Stomach (tissue), 4 donors: ENCODE data around the gene CCDC134.

Source experiments
- POLR2AphosphoS5 ChIP-seq, 3 donors: sonication (generic); formaldehyde crosslinking; IDR thresholded peaks; one replicate each; pipeline ENCODE4 v1.6.1; 2016; ENCODE audit warnings: antibody characterized with exemption in 3 of 3
- TF ChIP-seq, protein P1 (sequence below), 7 experiments: fragments of 450-650 bp in 4 of 7; fragments of 200-600 bp in 3 of 7; sonication (generic) in 3 of 7; IDR thresholded peaks; one replicate each; pipeline ENCODE4 v1.5.1; 2016 to 2019; ENCODE audit warnings: antibody characterized with exemption in 7 of 7, control low read depth in 2 of 7, mild to moderate bottlenecking in 1 of 7

DNA sequence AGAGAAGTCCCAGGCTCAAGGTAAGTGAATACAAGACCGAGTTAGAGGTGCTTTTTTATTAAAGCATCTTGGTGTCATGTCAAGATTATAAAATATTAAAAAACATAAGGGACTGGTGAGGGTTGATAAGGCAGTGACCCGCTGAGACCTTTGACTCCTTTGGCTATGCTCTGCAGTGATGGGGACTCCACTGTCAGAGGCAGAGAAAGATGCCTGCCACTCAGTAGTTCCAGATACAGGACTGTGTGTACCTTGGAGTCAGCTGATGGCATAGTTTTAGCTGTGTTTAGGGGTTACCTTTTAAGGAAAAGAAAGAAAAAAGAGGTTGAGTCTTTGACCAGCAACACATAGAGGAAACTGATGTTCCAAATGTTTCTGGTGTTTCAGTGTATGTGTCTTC, 73.6 kb downstream of the CCDC134 start:
- TF ChIP-seq, protein P1, sequence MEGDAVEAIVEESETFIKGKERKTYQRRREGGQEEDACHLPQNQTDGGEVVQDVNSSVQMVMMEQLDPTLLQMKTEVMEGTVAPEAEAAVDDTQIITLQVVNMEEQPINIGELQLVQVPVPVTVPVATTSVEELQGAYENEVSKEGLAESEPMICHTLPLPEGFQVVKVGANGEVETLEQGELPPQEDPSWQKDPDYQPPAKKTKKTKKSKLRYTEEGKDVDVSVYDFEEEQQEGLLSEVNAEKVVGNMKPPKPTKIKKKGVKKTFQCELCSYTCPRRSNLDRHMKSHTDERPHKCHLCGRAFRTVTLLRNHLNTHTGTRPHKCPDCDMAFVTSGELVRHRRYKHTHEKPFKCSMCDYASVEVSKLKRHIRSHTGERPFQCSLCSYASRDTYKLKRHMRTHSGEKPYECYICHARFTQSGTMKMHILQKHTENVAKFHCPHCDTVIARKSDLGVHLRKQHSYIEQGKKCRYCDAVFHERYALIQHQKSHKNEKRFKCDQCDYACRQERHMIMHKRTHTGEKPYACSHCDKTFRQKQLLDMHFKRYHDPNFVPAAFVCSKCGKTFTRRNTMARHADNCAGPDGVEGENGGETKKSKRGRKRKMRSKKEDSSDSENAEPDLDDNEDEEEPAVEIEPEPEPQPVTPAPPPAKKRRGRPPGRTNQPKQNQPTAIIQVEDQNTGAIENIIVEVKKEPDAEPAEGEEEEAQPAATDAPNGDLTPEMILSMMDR (IDR thresholded peaks at IDR 0.05) = no peak
- TF ChIP-seq POLR2AphosphoS5 (IDR thresholded peaks at IDR 0.05) = no peak
